Smooth muscle cell of the brain vasculature (primary cell): Measurements from ENCODE around the gene BAIAP3.

ENCODE experiments used
- DNase-seq: peaks from one replicate; pipeline ENCODE4 v3.0.0-alpha.2; 2012; ENCODE audit warnings: low read depth, low spot score

The BAIAP3 gene

DNA sequence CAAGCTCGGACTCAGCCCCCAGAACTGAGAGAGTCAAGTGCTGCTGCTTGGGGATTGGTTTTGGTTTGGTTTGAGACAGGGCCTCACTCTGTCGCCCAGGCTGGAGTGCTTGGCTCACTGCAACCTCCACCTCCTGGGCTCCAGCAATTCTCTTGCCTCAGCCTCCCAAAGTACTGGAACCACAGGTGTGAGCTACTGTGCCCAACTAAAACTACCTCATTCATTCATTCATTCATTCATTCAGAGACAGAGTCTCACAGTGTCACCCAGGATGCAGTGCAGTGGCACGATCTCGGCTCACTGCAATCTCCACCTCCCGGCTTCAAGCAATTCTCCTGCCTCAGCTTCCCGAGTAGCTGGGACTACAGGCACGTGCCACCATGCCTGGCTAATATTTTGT is 56.3 kb downstream of the BAIAP3 start:
- no peak for DNase-seq

DNA sequence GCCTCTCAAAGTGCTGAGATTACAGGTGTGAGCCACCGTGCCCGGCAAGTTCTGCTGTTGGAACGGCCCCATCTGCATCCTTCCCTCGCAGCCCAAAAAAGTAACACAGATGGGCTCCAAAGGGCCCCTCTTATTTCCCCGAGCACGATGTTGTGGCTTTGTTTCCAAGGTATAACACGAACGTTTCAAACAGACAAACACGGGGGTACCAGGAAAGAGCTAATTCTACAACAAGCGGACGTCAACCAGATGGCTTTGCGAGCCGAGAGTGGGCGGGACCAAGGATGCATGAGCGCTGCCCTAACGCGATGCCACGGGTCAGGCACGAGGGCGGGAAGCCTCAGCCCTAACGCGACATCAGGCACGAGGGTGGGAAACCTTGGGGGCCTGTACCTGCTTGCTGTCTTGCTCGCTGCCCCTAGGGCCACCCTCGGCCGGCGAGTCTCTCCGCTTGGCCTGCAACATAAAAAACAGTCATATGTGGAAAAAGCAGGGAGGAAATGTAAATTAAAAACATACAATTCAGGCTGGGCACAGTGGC is 56.9 kb downstream of the BAIAP3 start:
- DNase-seq, result no peak

DNA sequence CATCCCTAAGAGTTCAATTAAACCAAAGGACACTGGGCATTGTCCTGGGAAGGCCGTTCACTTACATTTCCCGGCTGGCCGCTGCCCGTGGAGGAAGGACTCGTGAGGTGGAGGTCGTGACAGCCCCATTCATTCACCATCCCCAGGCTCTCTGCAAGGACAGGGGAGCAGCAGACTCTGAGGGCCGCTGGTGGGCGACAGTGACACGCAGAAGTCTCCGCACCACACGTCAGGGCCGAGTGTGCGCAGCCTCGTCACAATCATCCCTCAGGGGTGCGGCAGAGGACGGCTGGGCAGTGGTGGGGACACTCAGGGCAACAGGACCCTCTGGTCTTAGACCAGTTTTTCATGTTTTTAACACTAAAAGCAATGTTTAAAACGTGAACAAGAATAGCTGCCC is 59.4 kb downstream of the BAIAP3 start:
- no peak for DNase-seq

DNA sequence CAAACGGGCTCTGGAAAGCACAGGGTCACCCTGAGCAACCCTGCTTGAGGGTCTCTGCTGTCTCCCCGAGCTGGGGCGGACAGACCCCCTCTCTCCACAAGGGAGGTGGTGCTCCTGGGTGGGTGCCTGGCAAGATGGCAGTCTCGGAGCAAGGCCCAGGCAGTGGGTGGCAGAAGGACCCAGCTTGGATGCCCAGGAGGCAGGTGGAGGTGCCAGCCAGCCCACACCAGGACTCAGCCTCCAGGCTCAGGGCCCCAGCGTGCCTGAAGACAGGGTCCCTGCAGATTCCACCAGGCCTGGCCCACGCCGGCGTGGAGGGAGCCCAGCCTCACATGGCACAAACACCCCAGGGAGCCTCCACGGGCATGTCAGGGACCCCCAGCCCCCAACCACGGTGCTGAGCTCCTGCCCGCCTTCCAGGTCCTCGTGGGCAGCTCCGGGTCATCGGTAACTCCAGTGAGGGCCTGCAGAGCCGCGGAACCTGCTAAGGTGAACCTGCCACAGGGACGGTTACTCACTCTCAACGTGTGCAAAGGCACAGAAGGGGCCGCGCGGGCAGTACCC is 60.2 kb downstream of the BAIAP3 start:
- DNase-seq, result no peak

DNA sequence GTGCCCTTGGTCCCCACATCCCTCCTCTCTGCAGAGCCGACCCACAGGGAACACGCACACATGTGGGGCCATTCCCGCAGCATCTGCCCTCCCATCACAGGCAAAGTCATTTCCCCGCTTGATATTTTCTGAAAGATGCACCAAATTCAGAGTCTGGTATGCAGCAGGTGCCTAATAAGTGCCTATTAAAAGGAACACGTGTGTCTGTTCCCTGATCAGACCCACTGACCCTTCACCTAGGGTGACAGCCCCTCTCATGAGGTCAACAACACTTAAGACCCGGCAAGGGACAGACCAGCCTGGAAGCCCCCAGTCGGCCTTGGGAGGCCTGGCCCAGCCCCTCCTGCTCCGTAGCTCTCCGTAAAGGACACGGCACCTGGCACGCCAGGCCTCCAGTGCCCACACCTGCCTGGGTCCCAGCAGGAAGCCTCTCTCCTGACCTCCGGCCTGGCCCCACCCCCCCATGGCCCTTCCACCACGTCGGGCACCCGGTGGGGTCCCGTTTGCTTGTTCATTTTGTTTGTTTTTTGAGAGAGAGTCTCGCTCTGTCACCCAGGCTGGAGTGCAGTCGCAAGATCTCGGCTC is 61.0 kb downstream of the BAIAP3 start:
- no peak for DNase-seq

DNA sequence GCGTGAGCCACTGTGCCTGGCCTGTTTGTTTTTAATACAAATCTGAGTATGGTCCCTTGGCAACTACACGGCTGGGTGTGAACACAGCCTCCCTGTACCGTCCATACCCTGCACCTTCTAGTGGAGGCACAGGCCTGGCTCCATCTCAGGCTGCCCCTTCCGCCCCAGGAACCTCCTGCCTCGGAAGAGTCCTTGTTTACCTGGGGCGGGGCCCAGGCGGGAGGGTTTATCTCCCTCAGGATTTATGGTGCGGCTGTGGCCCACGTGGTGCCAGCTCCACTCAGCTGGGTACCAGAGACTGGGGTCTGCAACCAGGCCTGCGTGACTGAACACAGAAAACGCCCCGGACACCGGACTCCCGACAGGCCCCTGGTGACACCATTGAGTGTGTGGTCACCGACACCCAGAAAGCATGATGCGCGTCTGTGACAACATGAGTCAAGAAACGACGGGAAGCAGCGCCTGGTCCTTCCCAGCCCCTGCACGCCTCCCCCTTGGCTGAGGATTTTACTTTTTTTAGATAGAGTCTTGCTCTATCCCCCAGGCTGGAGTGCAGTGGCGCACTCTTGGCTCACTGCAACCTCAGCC is 62.1 kb downstream of the BAIAP3 start:
- DNase-seq, result no peak

DNA sequence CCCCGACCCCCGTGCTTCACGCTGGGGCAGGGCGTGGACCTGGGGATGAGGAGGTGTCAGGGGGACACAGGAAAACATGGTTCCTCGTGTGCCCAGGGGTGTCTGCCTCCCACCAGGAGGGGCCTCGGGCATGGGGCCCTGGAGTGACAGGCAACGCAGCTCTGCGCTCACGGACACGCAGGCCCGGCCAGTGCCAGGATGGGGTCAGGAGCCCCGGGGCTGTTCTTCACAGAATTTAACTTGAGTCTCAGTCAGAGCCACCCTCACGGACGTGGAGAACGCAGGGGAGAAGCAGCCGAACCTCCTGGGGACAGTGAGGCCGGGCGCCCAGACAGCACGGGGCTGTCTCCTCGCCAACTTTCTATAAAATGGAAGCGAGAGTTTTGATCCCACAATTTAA is 64.3 kb downstream of the BAIAP3 start:
- no peak for DNase-seq

DNA sequence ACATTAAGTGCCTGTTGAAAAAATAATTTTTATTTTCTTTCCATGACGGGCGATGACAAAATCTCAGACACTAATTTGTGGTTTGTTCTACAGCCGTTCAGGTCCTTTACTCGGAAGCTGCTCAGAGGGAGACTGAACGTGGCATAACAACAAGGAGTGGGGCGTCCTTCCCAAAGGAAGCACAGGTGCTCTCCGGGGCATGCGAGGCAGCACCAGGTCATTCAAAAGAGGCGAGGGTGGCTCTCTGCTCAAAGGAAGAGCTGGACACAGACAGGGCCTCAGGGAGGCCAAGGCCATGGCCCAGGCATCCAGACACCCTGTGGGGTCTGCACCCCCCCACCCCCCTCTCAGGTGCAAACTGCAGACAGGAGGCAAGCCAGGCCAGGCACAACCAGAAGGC is 64.9 kb downstream of the BAIAP3 start:
- no peak for DNase-seq
